SK-N-SH (cell line): Measurements from ENCODE around the gene EDIL3. TPM values are rescaled to one million over a fixed set of nuclear protein-coding genes. Genes with fewer than 3 reads are reported as not detected.
A peak's percentile ranks its signal among the peaks of the same experiment; 100 is the strongest.

Experiments
- CTCF ChIA-PET: fragments of 300-600, 350-600 bp; formaldehyde crosslinking; extraction: SDS; loops from one replicate; lab custom pipeline; 2021; lab: Yijun Ruan, JAX
- POLR2A ChIA-PET: fragments of 350-600 bp; sonication (Branson Sonifier 250); formaldehyde crosslinking; extraction: SDS; loops from one replicate; lab custom pipeline; 2020; ENCODE audit warnings: antibody characterized with exemption, inconsistent platforms; lab: Yijun Ruan, JAX
- DNase-seq: peaks from one replicate; pipeline ENCODE4 v3.0.0; 2012
- H2AFZ ChIP-seq: fragments of 200-600 bp; sonication (generic); 2 replicates; pipeline ENCODE4 v1.8.1; 2016; ENCODE audit warnings: antibody characterized with exemption, mild to moderate bottlenecking, low read depth
- H3F3A ChIP-seq: fragments of 200-600 bp; sonication (generic); replicated peaks from 2 replicates; pipeline ENCODE3; 2016; ENCODE audit warnings: antibody characterized with exemption, mild to moderate bottlenecking; ENCODE audit not compliant: insufficient read depth
- H3K27ac ChIP-seq, 2 experiments: fragments of 200-500 bp in 1 of 2; fragments of 200-600 bp in 1 of 2; sonication (Bioruptor generic) in 1 of 2; sonication (generic), shearing (Covaris generic) in 1 of 2; 2 replicates each; pipeline versions ENCODE4 v1.5.1 to v1.6.1; 2014 to 2016; ENCODE audit warnings: low read depth in 2 of 2, inconsistent platforms in 1 of 2, low read length in 1 of 2, mild to moderate bottlenecking in 1 of 2, mixed read lengths in 1 of 2
- H3K27me3 ChIP-seq: fragments of 200-600 bp; sonication (generic), shearing (Covaris generic); 2 replicates; pipeline ENCODE4 v1.6.1; 2016; ENCODE audit warnings: mixed run types; ENCODE audit not compliant: insufficient read depth
- H3K36me3 ChIP-seq, 2 experiments: fragments of 200-500 bp in 1 of 2; fragments of 200-600 bp in 1 of 2; sonication (Bioruptor generic) in 1 of 2; sonication (generic) in 1 of 2; replicated peaks in 1 of 2; 2 replicates each; pipeline versions ENCODE3 to v1.5.1; 2014 to 2016; ENCODE audit warnings: low read length in 1 of 2, mild to moderate bottlenecking in 1 of 2; ENCODE audit not compliant: insufficient read depth in 2 of 2, control insufficient read depth in 1 of 2
- H3K4me1 ChIP-seq, 2 experiments: fragments of 200-500 bp in 1 of 2; fragments of 200-600 bp in 1 of 2; sonication (Bioruptor generic) in 1 of 2; sonication (generic), shearing (Covaris generic) in 1 of 2; 2 replicates each; pipeline versions ENCODE4 v1.5.1 to v1.6.1; 2014 to 2016; ENCODE audit warnings: low read depth in 1 of 2, low read length in 1 of 2, mixed run types in 1 of 2; ENCODE audit not compliant: insufficient read depth in 2 of 2, control insufficient read depth in 1 of 2
- H3K4me2 ChIP-seq: fragments of 200-600 bp; sonication (generic), shearing (Covaris generic); 2 replicates; pipeline ENCODE4 v1.6.1; 2017; ENCODE audit warnings: mixed run types
- H3K4me3 ChIP-seq, 2 experiments: fragments of 200-500 bp in 1 of 2; fragments of 200-600 bp in 1 of 2; sonication (Bioruptor generic) in 1 of 2; sonication (generic), shearing (Covaris generic) in 1 of 2; 2 replicates each; pipeline versions ENCODE4 v1.5.1 to v1.8.1; 2014 to 2016; ENCODE audit warnings: low read depth in 2 of 2, inconsistent platforms in 1 of 2, low read length in 1 of 2, mild to moderate bottlenecking in 1 of 2, mixed read lengths in 1 of 2, moderate library complexity in 1 of 2
- H3K79me2 ChIP-seq: fragments of 200-600 bp; sonication (generic); 2 replicates; pipeline ENCODE4 v1.8.1; 2017; ENCODE audit warnings: mild to moderate bottlenecking; ENCODE audit not compliant: insufficient read depth
- H3K9ac ChIP-seq: fragments of 200-600 bp; sonication (generic); 2 replicates; pipeline ENCODE4 v1.6.1; 2017; ENCODE audit warnings: mixed run types
- H3K9me2 ChIP-seq: fragments of 200-600 bp; sonication (generic); 2 replicates; pipeline ENCODE4 v1.6.1; 2017; ENCODE audit warnings: mixed run types
- H3K9me3 ChIP-seq: fragments of 200-600 bp; sonication (generic); 2 replicates; pipeline ENCODE4 v1.6.1; 2017; ENCODE audit warnings: mixed run types, mild to moderate bottlenecking, moderate library complexity
- H4K20me1 ChIP-seq: fragments of 200-600 bp; sonication (generic); 2 replicates; pipeline ENCODE4 v1.6.1; 2017; ENCODE audit warnings: mild to moderate bottlenecking, mixed run types; ENCODE audit not compliant: insufficient read depth
- ELF1 ChIP-seq: IDR thresholded peaks from 2 replicates; pipeline ENCODE4 v1.4.0; 2012
- EP300 ChIP-seq, 2 experiments: IDR thresholded peaks; 2 replicates each; pipeline versions ENCODE4 v1.4.0 to v1.6.1; 2012; ENCODE audit warnings: borderline replicate concordance in 1 of 2, low read depth in 1 of 2, low read length in 1 of 2
- FOXJ3 ChIP-seq: sonication (generic); formaldehyde crosslinking; IDR thresholded peaks from 2 replicates; pipeline ENCODE4 v1.5.1; 2020; ENCODE audit warnings: mild to moderate bottlenecking, missing genetic modification reagents
- FOXM1 ChIP-seq: IDR thresholded peaks from 2 replicates; pipeline ENCODE4 v1.4.0; 2012; ENCODE audit warnings: low read depth, mild to moderate bottlenecking
- GABPA ChIP-seq: IDR thresholded peaks from 2 replicates; pipeline ENCODE4 v1.4.0; 2012; ENCODE audit warnings: low read depth, mild to moderate bottlenecking
- GATA2 ChIP-seq: sonication (generic); formaldehyde crosslinking; IDR thresholded peaks from 2 replicates; pipeline ENCODE4 v1.5.0; 2020; ENCODE audit warnings: mild to moderate bottlenecking, missing genetic modification reagents
- JUND ChIP-seq: IDR thresholded peaks from 2 replicates; pipeline ENCODE4 v1.4.0; 2012
- MXI1 ChIP-seq: IDR thresholded peaks from 2 replicates; pipeline ENCODE4 v1.6.1; 2012; ENCODE audit warnings: mild to moderate bottlenecking, low read depth, low read length, improper control_type of control experiment
- RAD21 ChIP-seq: IDR thresholded peaks from 2 replicates; pipeline ENCODE4 v1.6.1; 2012; ENCODE audit warnings: mild to moderate bottlenecking, low read length
- RCOR1 ChIP-seq: fragments of 150-350 bp; IDR thresholded peaks from 2 replicates; pipeline ENCODE4 v1.6.1; 2017; ENCODE audit warnings: antibody characterized with exemption, low read length
- RFX5 ChIP-seq: IDR thresholded peaks from 2 replicates; pipeline ENCODE4 v1.6.1; 2012; ENCODE audit warnings: mild to moderate bottlenecking, improper control_type of control experiment, low read length
- RXRA ChIP-seq: IDR thresholded peaks from 2 replicates; pipeline ENCODE4 v1.4.0; 2012; ENCODE audit warnings: low read depth, mild to moderate bottlenecking, borderline replicate concordance
- SIN3A ChIP-seq: IDR thresholded peaks from 2 replicates; pipeline ENCODE4 v1.6.1; 2012; ENCODE audit warnings: low read depth, mild to moderate bottlenecking, low read length, moderate library complexity, borderline replicate concordance
- SMC3 ChIP-seq: IDR thresholded peaks from 2 replicates; pipeline ENCODE4 v1.6.1; 2012; ENCODE audit warnings: low read depth, low read length, improper control_type of control experiment
- TAF1 ChIP-seq: IDR thresholded peaks from 2 replicates; pipeline ENCODE4 v1.6.1; 2012; ENCODE audit warnings: low read depth, mild to moderate bottlenecking, low read length, moderate library complexity, borderline replicate concordance
- TCF12 ChIP-seq: IDR thresholded peaks from 2 replicates; pipeline ENCODE4 v1.4.0; 2012
- YY1 ChIP-seq: IDR thresholded peaks from 2 replicates; pipeline ENCODE4 v1.4.0; 2012; ENCODE audit warnings: low read depth, mild to moderate bottlenecking
- WGBS: methylation state at CpG from one replicate; pipeline ENCODE4 v1.1.6; 2017; ENCODE audit warnings: low lambda C conversion rate; 5-methylcytosine and 5-hydroxymethylcytosine counted together
- polyA plus RNA-seq, 3 experiments: library from polyadenylated mRNA; depleted of rRNA; stranded (reverse); fragments of >200 nt; gene quantifications; 2 replicates each; pipeline ENCODE4 v1.2.3, GENCODE V29; 2012
- TF ChIP-seq, protein P1 (sequence below): IDR thresholded peaks from 2 replicates; pipeline ENCODE4 v1.4.0; 2012; ENCODE audit warnings: low read depth, borderline replicate concordance
- TF ChIP-seq, protein P2 (sequence below): IDR thresholded peaks from 2 replicates; pipeline ENCODE4 v1.6.1; 2012; ENCODE audit warnings: mild to moderate bottlenecking, low read depth, low read length, moderate library complexity
- TF ChIP-seq, protein P3 (sequence below): IDR thresholded peaks from 2 replicates; pipeline ENCODE4 v1.4.0; 2012; ENCODE audit warnings: low read depth, borderline replicate concordance
- TF ChIP-seq, protein P4 (sequence below): IDR thresholded peaks from 2 replicates; pipeline ENCODE4; 2012
- TF ChIP-seq, protein P5 (sequence below): fragments of 200-600 bp; sonication (generic); IDR thresholded peaks from 2 replicates; pipeline ENCODE4 v1.6.1; 2017; ENCODE audit warnings: antibody characterized with exemption, mild to moderate bottlenecking, moderate library complexity
- TF ChIP-seq, protein P6 (sequence below): fragments of 150-350 bp; IDR thresholded peaks from 2 replicates; pipeline ENCODE4 v1.6.1; 2016; ENCODE audit warnings: mild to moderate bottlenecking, low read depth, low read length

Gene EDIL3
- polyA plus RNA-seq, 1 of the 3 experiments (the other 2 are of a cell fraction): 51.5 TPM

DNA sequence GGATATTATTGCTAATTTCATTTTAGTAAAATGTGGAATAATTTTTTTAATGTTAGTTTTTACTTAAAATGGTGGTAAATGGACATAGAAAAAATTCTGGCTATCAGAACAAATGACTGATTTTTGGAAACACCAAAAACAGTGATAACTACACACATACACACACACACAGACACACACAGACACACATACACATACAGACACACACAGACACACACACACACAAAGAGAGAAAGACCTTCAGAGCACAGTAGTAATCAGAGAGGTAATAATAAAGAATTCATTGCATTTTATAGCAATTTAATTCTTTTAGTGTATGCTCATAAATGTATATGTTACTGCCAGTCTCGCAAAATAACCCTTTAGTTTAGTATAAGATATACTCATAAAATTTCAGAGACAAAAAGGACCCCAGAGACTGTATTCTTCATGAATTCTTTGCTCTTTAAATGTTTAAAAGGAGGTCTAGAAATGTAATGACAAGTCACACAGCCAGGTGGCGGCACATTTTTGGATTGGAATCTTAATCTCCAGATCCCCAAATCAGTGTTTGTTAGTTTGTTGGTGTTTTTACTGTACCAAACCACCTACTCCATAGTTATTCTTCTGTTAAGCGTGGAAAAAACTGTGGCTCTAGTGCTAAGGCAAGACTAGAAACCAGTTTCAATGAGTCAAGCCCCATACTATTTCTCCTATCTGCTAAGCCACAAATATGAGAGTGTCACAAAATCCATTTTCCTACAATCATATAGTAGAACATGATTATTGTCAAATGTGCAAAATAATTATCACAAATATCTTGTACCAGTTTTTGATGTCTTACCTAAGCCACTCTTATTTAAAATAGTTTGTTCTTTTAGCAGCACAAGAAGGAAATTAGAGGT, 109.9 kb downstream of the EDIL3 start:
- Histone ChIP-seq H3K9me3 (no peaks in the 10 kb centered on the region), H4K20me1 (no peaks in the 10 kb centered on the region), H3K27me3 (no peaks in the 10 kb centered on the region), H3K79me2 (peaks cover 33% of the 10 kb centered on the region; the same call in 1 of the 2 replicates), H3K4me3 (no peak overlapping the region), H3K9me2 (no peaks in the 10 kb centered on the region), H3K9ac (no peak overlapping the region), H3K36me3 (peaks cover 0 to 4% of the 10 kb centered on the region in 2 experiments), H3K4me2 (no peak overlapping the region), H3F3A (no peaks in the 10 kb centered on the region), H3K27ac (no peak overlapping the region), H2AFZ (no peak overlapping the region), H3K4me1 (peaks cover 2 to 4% of the 10 kb centered on the region in 2 experiments; a peak in 2 of 4 replicates)
- peak; percentile 22 for DNase-seq
- ChIA-PET POLR2A (no interaction called here), CTCF (interaction anchor here (0.6 to 1.0 kb wide), 5 partner anchors 9 to 739 kb away, joined by 3 to 7 read pairs (median 3); no protein-coding TSS in a partner anchor)
- WGBS: 53% methylated on average over 3 of the region's 3 CpGs
- TF ChIP-seq JUND (no peak), TAF1 (no peak), FOXM1 (no peak), RAD21 (peak; percentile 69), FOXJ3 (CRISPR knock-in tag) (no peak), GABPA (no peak), ELF1 (no peak), EP300 (IDR thresholded peaks at IDR 0.05; ENCODE audit: borderline replicate concordance in 1 of 2, low read depth in 1 of 2, low read length in 1 of 2) (no peak), MXI1 (no peak), GATA2 (CRISPR knock-in tag) (no peak), TCF12 (no peak), RFX5 (no peak), SIN3A (no peak), RCOR1 (no peak), RXRA (no peak), SMC3 (peak; percentile 55), YY1 (no peak)
- TF ChIP-seq, protein P1, sequence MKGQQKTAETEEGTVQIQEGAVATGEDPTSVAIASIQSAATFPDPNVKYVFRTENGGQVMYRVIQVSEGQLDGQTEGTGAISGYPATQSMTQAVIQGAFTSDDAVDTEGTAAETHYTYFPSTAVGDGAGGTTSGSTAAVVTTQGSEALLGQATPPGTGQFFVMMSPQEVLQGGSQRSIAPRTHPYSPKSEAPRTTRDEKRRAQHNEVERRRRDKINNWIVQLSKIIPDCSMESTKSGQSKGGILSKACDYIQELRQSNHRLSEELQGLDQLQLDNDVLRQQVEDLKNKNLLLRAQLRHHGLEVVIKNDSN: no peak
- TF ChIP-seq, protein P2, sequence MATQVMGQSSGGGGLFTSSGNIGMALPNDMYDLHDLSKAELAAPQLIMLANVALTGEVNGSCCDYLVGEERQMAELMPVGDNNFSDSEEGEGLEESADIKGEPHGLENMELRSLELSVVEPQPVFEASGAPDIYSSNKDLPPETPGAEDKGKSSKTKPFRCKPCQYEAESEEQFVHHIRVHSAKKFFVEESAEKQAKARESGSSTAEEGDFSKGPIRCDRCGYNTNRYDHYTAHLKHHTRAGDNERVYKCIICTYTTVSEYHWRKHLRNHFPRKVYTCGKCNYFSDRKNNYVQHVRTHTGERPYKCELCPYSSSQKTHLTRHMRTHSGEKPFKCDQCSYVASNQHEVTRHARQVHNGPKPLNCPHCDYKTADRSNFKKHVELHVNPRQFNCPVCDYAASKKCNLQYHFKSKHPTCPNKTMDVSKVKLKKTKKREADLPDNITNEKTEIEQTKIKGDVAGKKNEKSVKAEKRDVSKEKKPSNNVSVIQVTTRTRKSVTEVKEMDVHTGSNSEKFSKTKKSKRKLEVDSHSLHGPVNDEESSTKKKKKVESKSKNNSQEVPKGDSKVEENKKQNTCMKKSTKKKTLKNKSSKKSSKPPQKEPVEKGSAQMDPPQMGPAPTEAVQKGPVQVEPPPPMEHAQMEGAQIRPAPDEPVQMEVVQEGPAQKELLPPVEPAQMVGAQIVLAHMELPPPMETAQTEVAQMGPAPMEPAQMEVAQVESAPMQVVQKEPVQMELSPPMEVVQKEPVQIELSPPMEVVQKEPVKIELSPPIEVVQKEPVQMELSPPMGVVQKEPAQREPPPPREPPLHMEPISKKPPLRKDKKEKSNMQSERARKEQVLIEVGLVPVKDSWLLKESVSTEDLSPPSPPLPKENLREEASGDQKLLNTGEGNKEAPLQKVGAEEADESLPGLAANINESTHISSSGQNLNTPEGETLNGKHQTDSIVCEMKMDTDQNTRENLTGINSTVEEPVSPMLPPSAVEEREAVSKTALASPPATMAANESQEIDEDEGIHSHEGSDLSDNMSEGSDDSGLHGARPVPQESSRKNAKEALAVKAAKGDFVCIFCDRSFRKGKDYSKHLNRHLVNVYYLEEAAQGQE: no peak
- TF ChIP-seq, protein P3, sequence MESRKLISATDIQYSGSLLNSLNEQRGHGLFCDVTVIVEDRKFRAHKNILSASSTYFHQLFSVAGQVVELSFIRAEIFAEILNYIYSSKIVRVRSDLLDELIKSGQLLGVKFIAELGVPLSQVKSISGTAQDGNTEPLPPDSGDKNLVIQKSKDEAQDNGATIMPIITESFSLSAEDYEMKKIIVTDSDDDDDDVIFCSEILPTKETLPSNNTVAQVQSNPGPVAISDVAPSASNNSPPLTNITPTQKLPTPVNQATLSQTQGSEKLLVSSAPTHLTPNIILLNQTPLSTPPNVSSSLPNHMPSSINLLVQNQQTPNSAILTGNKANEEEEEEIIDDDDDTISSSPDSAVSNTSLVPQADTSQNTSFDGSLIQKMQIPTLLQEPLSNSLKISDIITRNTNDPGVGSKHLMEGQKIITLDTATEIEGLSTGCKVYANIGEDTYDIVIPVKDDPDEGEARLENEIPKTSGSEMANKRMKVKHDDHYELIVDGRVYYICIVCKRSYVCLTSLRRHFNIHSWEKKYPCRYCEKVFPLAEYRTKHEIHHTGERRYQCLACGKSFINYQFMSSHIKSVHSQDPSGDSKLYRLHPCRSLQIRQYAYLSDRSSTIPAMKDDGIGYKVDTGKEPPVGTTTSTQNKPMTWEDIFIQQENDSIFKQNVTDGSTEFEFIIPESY: no peak
- TF ChIP-seq, protein P4, sequence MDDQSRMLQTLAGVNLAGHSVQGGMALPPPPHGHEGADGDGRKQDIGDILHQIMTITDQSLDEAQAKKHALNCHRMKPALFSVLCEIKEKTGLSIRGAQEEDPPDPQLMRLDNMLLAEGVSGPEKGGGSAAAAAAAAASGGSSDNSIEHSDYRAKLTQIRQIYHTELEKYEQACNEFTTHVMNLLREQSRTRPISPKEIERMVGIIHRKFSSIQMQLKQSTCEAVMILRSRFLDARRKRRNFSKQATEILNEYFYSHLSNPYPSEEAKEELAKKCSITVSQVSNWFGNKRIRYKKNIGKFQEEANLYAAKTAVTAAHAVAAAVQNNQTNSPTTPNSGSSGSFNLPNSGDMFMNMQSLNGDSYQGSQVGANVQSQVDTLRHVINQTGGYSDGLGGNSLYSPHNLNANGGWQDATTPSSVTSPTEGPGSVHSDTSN: no peak
- TF ChIP-seq, protein P5, sequence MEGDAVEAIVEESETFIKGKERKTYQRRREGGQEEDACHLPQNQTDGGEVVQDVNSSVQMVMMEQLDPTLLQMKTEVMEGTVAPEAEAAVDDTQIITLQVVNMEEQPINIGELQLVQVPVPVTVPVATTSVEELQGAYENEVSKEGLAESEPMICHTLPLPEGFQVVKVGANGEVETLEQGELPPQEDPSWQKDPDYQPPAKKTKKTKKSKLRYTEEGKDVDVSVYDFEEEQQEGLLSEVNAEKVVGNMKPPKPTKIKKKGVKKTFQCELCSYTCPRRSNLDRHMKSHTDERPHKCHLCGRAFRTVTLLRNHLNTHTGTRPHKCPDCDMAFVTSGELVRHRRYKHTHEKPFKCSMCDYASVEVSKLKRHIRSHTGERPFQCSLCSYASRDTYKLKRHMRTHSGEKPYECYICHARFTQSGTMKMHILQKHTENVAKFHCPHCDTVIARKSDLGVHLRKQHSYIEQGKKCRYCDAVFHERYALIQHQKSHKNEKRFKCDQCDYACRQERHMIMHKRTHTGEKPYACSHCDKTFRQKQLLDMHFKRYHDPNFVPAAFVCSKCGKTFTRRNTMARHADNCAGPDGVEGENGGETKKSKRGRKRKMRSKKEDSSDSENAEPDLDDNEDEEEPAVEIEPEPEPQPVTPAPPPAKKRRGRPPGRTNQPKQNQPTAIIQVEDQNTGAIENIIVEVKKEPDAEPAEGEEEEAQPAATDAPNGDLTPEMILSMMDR: peak; percentile 70
- TF ChIP-seq, protein P6, sequence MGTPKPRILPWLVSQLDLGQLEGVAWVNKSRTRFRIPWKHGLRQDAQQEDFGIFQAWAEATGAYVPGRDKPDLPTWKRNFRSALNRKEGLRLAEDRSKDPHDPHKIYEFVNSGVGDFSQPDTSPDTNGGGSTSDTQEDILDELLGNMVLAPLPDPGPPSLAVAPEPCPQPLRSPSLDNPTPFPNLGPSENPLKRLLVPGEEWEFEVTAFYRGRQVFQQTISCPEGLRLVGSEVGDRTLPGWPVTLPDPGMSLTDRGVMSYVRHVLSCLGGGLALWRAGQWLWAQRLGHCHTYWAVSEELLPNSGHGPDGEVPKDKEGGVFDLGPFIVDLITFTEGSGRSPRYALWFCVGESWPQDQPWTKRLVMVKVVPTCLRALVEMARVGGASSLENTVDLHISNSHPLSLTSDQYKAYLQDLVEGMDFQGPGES: no peak
